T-helper 17 cell (primary cell): ENCODE results near the gene CLEC6A. TPM values are rescaled to one million over a fixed set of nuclear protein-coding genes. Genes with fewer than 3 reads are reported as not detected.
A peak's percentile ranks its signal among the peaks of the same experiment; 100 is the strongest.
"Not testable (repeated sequence)": the region's sequence is repeated elsewhere in the genome, so short reads cannot be mapped to it uniquely, and the experiment has no call there.

ENCODE experiments used
- ATAC-seq: fragments of 150-1000 bp; cut with Tn5 transposase; 2 replicates; pipeline ENCODE4 v1.10.0; 2021; ENCODE audit warnings: mild to moderate bottlenecking, moderate library complexity
- DNase-seq, 3 donors: peaks; one replicate each; pipeline versions ENCODE4 v3.0.0 to v3.0.0-alpha.2; 2020 to 2021
- H3K9me3 ChIP-seq: one replicate; pipeline ENCODE4 v1.7.0; 2013; ENCODE audit warnings: low read length, mild to moderate bottlenecking; ENCODE audit not compliant: control insufficient read depth, poor library complexity, severe bottlenecking
- H3K27ac Mint-ChIP-seq: one replicate; pipeline ENCODE4 v1.8.0; 2022; ENCODE audit warnings: mild to moderate bottlenecking, moderate library complexity, mixed read lengths
- H3K27me3 Mint-ChIP-seq: one replicate; pipeline ENCODE4 v1.8.0; 2022; ENCODE audit warnings: mixed read lengths
- H3K36me3 Mint-ChIP-seq: one replicate; pipeline ENCODE4 v1.8.0; 2022; ENCODE audit warnings: low read depth, mixed read lengths
- H3K4me1 Mint-ChIP-seq: one replicate; pipeline ENCODE4 v1.8.0; 2022; ENCODE audit warnings: mild to moderate bottlenecking, mixed read lengths
- H3K4me3 Mint-ChIP-seq: one replicate; pipeline ENCODE4 v1.8.0; 2022; ENCODE audit warnings: mild to moderate bottlenecking, moderate library complexity, mixed read lengths
- total RNA-seq, 4 donors: library from RNA in 2 of 4; stranded (reverse) in 2 of 4; gene quantifications; one replicate each; pipeline ENCODE4 v1.2.3 and lab custom pipeline; 2022 to 2026

Gene CLEC6A
- total RNA-seq, 2 donors from 2014 or later, result not detected

DNA sequence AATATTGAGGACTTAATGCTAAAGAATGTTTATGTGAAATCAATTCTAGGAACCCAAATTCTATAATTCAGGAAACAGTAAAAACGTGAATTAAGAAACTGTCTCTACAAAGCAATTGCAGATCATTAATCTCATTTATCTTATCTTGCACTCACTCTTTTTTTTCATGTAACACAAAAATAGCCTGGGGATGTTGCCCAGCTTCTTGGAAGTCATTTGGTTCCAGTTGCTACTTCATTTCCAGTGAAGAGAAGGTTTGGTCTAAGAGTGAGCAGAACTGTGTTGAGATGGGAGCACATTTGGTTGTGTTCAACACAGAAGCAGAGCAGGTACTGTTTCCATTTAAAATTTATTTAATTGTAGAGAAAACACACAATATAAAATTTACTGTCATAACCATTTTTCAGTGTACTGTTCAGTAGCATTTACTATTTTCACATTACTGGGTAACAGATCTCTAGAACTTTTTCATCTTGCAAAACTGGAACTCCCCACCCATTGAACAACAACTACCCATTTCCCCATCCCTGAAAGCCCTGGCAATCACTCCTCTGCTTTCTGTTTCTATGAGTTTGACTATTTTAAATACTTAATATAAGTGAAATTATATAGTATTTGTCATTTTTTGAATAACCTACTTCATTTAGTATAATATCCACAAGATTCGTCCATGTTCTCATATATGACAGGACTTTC is 9.7 kb downstream of the CLEC6A start:
- H3K27ac Mint-ChIP-seq, result no peak overlapping the region
- ATAC-seq, result no peak

GRCh38 chr12:8466241-8466640 is 10.5 kb downstream of the CLEC6A start:
- Mint-ChIP-seq H3K4me3 (no peak overlapping the region), H3K27me3 (no peaks in the 10 kb centered on the region), H3K36me3 (no peaks in the 10 kb centered on the region), H3K4me1 (peaks cover 2% of the 10 kb centered on the region), H3K27ac (no peak overlapping the region)
- ATAC-seq (no peak), DNase-seq (no peak)
- no peaks in the 10 kb centered on the region for H3K9me3 ChIP-seq

More for the DNA sequence above, 9.7 kb downstream of the CLEC6A start:
- peaks cover 2% of the 10 kb centered on the region for H3K4me1 Mint-ChIP-seq
- H3K9me3 ChIP-seq, result no peaks in the 10 kb centered on the region
- no peaks in the 10 kb centered on the region for H3K27me3 Mint-ChIP-seq
- no peak overlapping the region for H3K4me3 Mint-ChIP-seq
- no peak for DNase-seq
- no peaks in the 10 kb centered on the region for H3K36me3 Mint-ChIP-seq

- Mint-ChIP-seq H3K4me1 (no peaks in the 10 kb centered on the region), H3K27ac (no peak overlapping the region), H3K36me3 (no peaks in the 10 kb centered on the region), H3K4me3 (no peak overlapping the region), H3K27me3 (peaks cover 15% of the 10 kb centered on the region)
- DNase-seq, result no peak
- ATAC-seq, result no peak
- H3K9me3 ChIP-seq, result no peaks in the 10 kb centered on the region
These were observed 15.3 kb downstream of the CLEC6A start for GRCh38 chr12:8471090-8471489.

DNA sequence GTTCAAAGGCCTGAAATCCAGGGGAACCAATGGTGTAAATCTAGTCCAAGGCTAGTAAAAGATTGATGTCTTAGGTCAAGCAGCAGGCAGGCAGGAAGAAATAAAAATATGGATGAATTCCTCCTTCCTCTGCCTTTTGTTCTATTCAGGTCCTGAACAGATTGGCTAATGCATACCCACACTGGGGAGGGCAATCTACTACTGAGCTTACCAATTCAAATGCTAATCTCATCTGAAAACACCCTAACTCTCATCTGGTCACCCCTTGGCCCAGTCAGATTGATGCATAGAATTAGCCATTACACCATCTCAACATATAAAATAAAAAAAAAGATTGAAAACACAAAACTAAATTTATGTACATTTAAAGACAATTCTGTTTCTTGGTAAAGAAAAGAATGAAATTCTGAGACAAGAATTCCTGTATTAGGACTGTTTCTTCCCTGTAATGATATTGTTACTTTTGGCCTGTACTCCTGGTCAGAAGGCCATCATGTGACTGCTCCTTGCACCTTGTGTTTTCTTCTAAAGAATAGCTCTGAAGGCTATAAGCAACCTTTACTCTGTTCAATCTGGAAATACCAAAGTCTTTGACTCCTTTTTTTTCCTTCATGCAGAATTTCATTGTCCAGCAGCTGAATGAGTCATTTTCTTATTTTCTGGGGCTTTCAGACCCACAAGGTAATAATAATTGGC is 19.9 kb downstream of the CLEC6A start:
- H3K36me3 Mint-ChIP-seq, result no peaks in the 10 kb centered on the region
- H3K27ac Mint-ChIP-seq, result no peak overlapping the region
- no peaks in the 10 kb centered on the region for H3K4me1 Mint-ChIP-seq
- no peak overlapping the region for H3K4me3 Mint-ChIP-seq
- no peak for DNase-seq
- no peak for ATAC-seq
- no peaks in the 10 kb centered on the region for H3K9me3 ChIP-seq
- peaks cover 26% of the 10 kb centered on the region for H3K27me3 Mint-ChIP-seq

- no peak for DNase-seq
- Mint-ChIP-seq H3K4me1 (peaks cover 6% of the 10 kb centered on the region), H3K36me3 (peaks cover 2% of the 10 kb centered on the region), H3K27ac (peak overlapping the region; percentile 14), H3K4me3 (no peak overlapping the region), H3K27me3 (peaks cover 11% of the 10 kb centered on the region)
- H3K9me3 ChIP-seq, result no peaks in the 10 kb centered on the region
- peak; percentile 41 for ATAC-seq
These were observed 26.9 kb downstream of the CLEC6A start for GRCh38 chr12:8482571-8483061.

DNA sequence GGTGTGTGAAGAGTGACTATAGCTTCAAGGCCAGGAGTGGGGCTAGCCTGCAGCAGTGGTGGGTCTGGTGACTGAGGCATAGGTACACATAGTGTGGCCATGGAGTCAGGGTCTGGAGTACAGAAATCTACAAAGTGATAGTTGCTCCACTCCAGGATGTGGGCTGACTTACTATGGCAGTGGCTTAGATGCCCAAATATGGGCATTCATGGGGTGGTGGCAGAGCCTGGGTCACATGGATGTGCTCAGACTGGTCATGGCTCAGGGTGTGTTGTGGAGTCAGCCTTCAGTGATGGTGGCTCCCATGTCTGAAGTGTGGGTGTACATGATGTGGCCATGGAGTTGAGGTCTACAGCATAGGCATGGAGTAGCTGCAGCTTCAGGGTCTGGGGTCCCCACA is 27.3 kb downstream of the CLEC6A start:
- Mint-ChIP-seq H3K27ac (peak overlapping the region; percentile 14), H3K36me3 (peaks cover 2% of the 10 kb centered on the region), H3K27me3 (peaks cover 6% of the 10 kb centered on the region), H3K4me1 (peaks cover 6% of the 10 kb centered on the region), H3K4me3 (no peak overlapping the region)
- no peaks in the 10 kb centered on the region for H3K9me3 ChIP-seq
- ATAC-seq, result peak; percentile 60
- no peak for DNase-seq

GRCh38 chr12:8491646-8492530 is 36.1 kb downstream of the CLEC6A start:
- H3K27ac Mint-ChIP-seq, result peak overlapping the region; percentile 90
- H3K9me3 ChIP-seq, result no peaks in the 10 kb centered on the region
- peaks cover 17% of the 10 kb centered on the region for H3K4me1 Mint-ChIP-seq
- H3K27me3 Mint-ChIP-seq, result no peaks in the 10 kb centered on the region
- ATAC-seq, result no peak
- H3K36me3 Mint-ChIP-seq, result no peaks in the 10 kb centered on the region
- DNase-seq, result no peak
- H3K4me3 Mint-ChIP-seq, result peak overlapping the region; percentile 19

- H3K4me3 Mint-ChIP-seq, result no peak overlapping the region
These were observed 37.3 kb downstream of the CLEC6A start for GRCh38 chr12:8493084-8493483.

DNA sequence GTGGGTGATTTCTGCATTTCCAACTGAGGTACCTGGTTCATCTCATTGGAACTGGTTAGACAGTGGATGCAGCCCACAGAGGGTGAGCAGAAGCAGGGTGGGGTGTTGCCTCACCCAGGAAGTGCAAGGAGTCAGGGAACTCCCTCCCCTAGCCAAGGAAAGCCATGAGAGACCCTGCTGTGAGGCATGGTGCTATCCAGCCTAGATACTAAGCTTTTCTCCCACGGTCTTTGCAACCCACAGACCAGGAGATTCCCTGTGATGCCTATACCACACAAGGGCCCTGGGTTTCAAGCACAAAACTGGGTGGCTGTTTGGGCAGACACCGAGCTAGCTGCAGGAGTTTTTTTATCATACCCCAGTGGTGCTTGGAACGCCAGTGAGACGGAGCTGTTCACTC is 39.9 kb downstream of the CLEC6A start:
- H3K4me1 Mint-ChIP-seq, result peaks cover 29% of the 10 kb centered on the region
- H3K36me3 Mint-ChIP-seq, H3K4me3 Mint-ChIP-seq, DNase-seq, H3K27me3 Mint-ChIP-seq, ATAC-seq, H3K27ac Mint-ChIP-seq, H3K9me3 ChIP-seq: not testable (repeated sequence)

More at GRCh38 chr12:8493084-8493483, 37.3 kb downstream of the CLEC6A start:
- peak; percentile 96 for ATAC-seq
- Mint-ChIP-seq H3K27me3 (no peaks in the 10 kb centered on the region), H3K27ac (peak overlapping the region; percentile 90), H3K36me3 (no peaks in the 10 kb centered on the region), H3K4me1 (peaks cover 17% of the 10 kb centered on the region)
- H3K9me3 ChIP-seq, result no peaks in the 10 kb centered on the region
- DNase-seq, result peak in 1 of 3 donors; percentile 10

GRCh38 chr12:8496074-8496473 is 40.3 kb downstream of the CLEC6A start:
- peaks cover 29% of the 10 kb centered on the region for H3K4me1 Mint-ChIP-seq
- not testable (repeated sequence) for H3K4me3 Mint-ChIP-seq, ATAC-seq, H3K9me3 ChIP-seq, DNase-seq, H3K36me3 Mint-ChIP-seq, H3K27ac Mint-ChIP-seq, H3K27me3 Mint-ChIP-seq

DNA sequence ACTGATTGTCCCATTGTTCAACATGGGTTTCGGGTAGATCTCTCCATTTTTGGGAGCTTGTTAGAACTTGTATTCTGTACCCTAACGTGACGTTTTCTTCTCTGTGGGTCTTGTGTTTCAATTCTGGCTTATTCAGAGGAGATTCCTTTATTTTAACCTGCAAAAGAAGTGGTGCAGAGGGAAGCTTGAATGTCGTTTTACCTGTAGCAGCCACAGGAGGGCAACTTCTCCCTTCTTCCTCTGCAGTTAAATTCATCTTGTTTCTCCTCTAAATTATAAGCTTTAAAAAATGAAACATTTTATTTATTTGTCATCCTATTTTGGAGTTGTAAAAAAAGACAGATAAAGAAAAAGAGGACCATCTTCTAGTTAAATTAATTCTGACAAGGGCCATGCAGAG is 43.9 kb downstream of the CLEC6A start:
- H3K27ac Mint-ChIP-seq, result no peak overlapping the region
- ATAC-seq, result no peak

DNA sequence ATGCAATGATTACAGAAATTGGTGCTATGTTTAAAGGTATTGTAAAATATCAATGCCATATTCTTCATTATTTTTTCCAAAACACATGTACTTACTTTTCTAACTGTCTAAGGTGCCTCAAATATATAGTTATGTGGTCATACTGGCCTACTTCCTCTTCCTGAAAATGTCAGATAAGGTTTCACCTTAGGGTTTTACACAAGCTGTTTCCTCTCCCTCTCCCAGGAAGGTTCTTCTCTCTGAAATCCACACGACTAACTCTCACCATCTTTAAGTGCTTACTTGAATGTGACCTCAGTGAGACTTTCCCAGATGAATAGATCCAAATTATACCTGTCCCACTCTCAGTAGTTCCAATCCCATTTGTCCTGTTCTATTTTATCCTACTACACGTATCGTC is 46.0 kb downstream of the CLEC6A start:
- Mint-ChIP-seq H3K4me3 (peak overlapping the region; percentile 31), H3K27me3 (no peaks in the 10 kb centered on the region), H3K4me1 (peaks cover 23% of the 10 kb centered on the region), H3K36me3 (no peaks in the 10 kb centered on the region), H3K27ac (peak overlapping the region; percentile 88)
- no peaks in the 10 kb centered on the region for H3K9me3 ChIP-seq
- ATAC-seq (peak; percentile 50), DNase-seq (no peak)

More for the DNA sequence above, 43.9 kb downstream of the CLEC6A start:
- DNase-seq, result no peak
- H3K4me3 Mint-ChIP-seq, result no peak overlapping the region
- no peaks in the 10 kb centered on the region for H3K36me3 Mint-ChIP-seq
- H3K27me3 Mint-ChIP-seq, result no peaks in the 10 kb centered on the region
- no peaks in the 10 kb centered on the region for H3K9me3 ChIP-seq
- peaks cover 26% of the 10 kb centered on the region for H3K4me1 Mint-ChIP-seq

- no peaks in the 10 kb centered on the region for H3K36me3 Mint-ChIP-seq
- no peak overlapping the region for H3K27ac Mint-ChIP-seq
- H3K27me3 Mint-ChIP-seq, result no peaks in the 10 kb centered on the region
- no peak for DNase-seq
- H3K4me1 Mint-ChIP-seq, result peaks cover 20% of the 10 kb centered on the region
- ATAC-seq, result no peak
- no peaks in the 10 kb centered on the region for H3K9me3 ChIP-seq
- no peak overlapping the region for H3K4me3 Mint-ChIP-seq
These were observed 48.6 kb downstream of the CLEC6A start for GRCh38 chr12:8504351-8504750.
